ENCODE data around the gene HYAL1.
A peak's percentile ranks its signal among the peaks of the same experiment; 100 is the strongest.

Gene HYAL1

GRCh38 chr3:50270422-50271224 is 32.8 kb downstream of the HYAL1 start:
- peaks cover 18% of the 10 kb centered on the region for H3K27me3 ChIP-seq (ENCODE audit: insufficient read depth, low read length)
- no peak overlapping the region for H3K27ac ChIP-seq (ENCODE audit: low read depth, low read length)
- no peak overlapping the region for H3K4me3 ChIP-seq (ENCODE audit: low read depth, low read length)
- H3K4me1 ChIP-seq (ENCODE audit: control insufficient read depth, insufficient read depth, low read length, unreplicated experiment), result peaks cover 26% of the 10 kb centered on the region
- no peaks in the 10 kb centered on the region for H3K36me3 ChIP-seq (ENCODE audit: insufficient read depth, low read length)
- H3K79me2 ChIP-seq (ENCODE audit: control insufficient read depth, insufficient read depth, low read length, unreplicated experiment), result no peaks in the 10 kb centered on the region
- no peak overlapping the region for H2AFZ ChIP-seq (ENCODE audit: low read length, unreplicated experiment)

- Histone ChIP-seq H3K4me1 (ENCODE audit: control insufficient read depth, insufficient read depth, low read length, unreplicated experiment) (peaks cover 30% of the 10 kb centered on the region), H3K27me3 (ENCODE audit: insufficient read depth, low read length) (peaks cover 14% of the 10 kb centered on the region), H3K4me3 (ENCODE audit: low read depth, low read length) (peak overlapping the region; percentile 39; the same call in 1 of the 2 replicates), H3K36me3 (ENCODE audit: insufficient read depth, low read length) (no peaks in the 10 kb centered on the region), H2AFZ (ENCODE audit: low read length, unreplicated experiment) (no peak overlapping the region), H3K79me2 (ENCODE audit: control insufficient read depth, insufficient read depth, low read length, unreplicated experiment) (no peaks in the 10 kb centered on the region), H3K27ac (ENCODE audit: low read depth, low read length) (no peak overlapping the region)
Measured at GRCh38 chr3:50269977-50270413, 33.4 kb downstream of the HYAL1 start.

DNA sequence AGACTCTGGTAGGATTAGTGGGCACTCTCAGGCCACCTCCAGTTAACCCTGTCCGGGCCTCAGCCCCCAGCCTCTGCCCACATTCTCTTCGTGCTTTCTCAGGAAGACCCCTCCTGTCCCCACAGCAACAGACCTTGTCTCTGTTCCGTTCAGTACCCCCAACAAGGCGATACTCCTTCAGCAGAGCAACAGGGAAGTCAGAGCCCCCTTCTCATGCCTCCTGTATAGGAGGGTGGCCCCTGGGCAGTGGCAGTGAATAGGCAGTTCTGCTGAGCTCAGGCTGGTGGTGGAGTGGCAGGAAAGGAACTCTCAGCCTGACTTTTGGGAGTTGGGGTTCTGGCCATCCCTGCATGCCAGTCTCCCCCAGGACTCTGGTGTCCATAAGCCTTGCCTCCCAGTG is 33.9 kb downstream of the HYAL1 start:
- Histone ChIP-seq H2AFZ (ENCODE audit: low read length, unreplicated experiment) (no peak overlapping the region), H3K79me2 (ENCODE audit: control insufficient read depth, insufficient read depth, low read length, unreplicated experiment) (no peaks in the 10 kb centered on the region), H3K4me3 (ENCODE audit: low read depth, low read length) (peak overlapping the region; percentile 39; the same call in 1 of the 2 replicates), H3K4me1 (ENCODE audit: control insufficient read depth, insufficient read depth, low read length, unreplicated experiment) (peaks cover 36% of the 10 kb centered on the region), H3K27ac (ENCODE audit: low read depth, low read length) (no peak overlapping the region), H3K27me3 (ENCODE audit: insufficient read depth, low read length) (peaks cover 10% of the 10 kb centered on the region), H3K36me3 (ENCODE audit: insufficient read depth, low read length) (no peaks in the 10 kb centered on the region)

GRCh38 chr3:50268703-50269451 is 34.5 kb downstream of the HYAL1 start, which contains the start of gene SEMA3B:
Gene SEMA3B, plus strand, starts transcription at chr3:50269147. Its CDS starts 94 bp downstream, at chr3:50269241.
- Histone ChIP-seq H3K27me3 (ENCODE audit: insufficient read depth, low read length) (peaks cover 7% of the 10 kb centered on the region), H3K27ac (ENCODE audit: low read depth, low read length) (no peak within 1 kb of the TSS), H3K79me2 (ENCODE audit: control insufficient read depth, insufficient read depth, low read length, unreplicated experiment) (no peaks in the 10 kb centered on the region), H3K4me1 (ENCODE audit: control insufficient read depth, insufficient read depth, low read length, unreplicated experiment) (peaks cover 41% of the 10 kb centered on the region), H3K4me3 (ENCODE audit: low read depth, low read length) (peak within 1 kb of the TSS; percentile 39; the same call in 1 of the 2 replicates), H2AFZ (ENCODE audit: low read length, unreplicated experiment) (no peak within 1 kb of the TSS), H3K36me3 (ENCODE audit: insufficient read depth, low read length) (no peaks in the 10 kb centered on the region)

DNA sequence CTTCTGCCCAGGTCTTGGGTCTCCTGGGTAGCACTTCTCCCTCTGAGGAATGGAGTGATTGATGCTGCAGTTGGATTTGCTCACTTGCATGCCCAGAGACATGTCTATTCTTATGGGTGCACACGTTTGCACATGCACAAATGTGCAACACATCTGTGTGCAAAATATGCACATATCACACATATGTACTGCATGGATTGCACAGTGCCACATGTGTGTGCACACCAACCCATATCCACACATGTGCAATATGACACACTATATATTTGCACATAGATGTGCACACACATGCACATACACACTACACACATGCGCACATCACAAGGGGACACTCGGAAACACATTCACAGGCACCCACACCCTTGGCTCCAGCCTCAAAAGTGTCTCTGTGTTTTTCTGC is 35.1 kb downstream of the HYAL1 start:
- no peak overlapping the region for H3K27ac ChIP-seq (ENCODE audit: low read depth, low read length)
- H2AFZ ChIP-seq (ENCODE audit: low read length, unreplicated experiment), result no peak overlapping the region
- peaks cover 45% of the 10 kb centered on the region for H3K4me1 ChIP-seq (ENCODE audit: control insufficient read depth, insufficient read depth, low read length, unreplicated experiment)
- H3K36me3 ChIP-seq (ENCODE audit: insufficient read depth, low read length), result no peaks in the 10 kb centered on the region
- no peak overlapping the region for H3K4me3 ChIP-seq (ENCODE audit: low read depth, low read length)
- H3K79me2 ChIP-seq (ENCODE audit: control insufficient read depth, insufficient read depth, low read length, unreplicated experiment), result no peaks in the 10 kb centered on the region
- H3K27me3 ChIP-seq (ENCODE audit: insufficient read depth, low read length), result 0 out of 2 replicates have a peak, but pooled peaks cover under 1% of the 10 kb centered on the region

DNA sequence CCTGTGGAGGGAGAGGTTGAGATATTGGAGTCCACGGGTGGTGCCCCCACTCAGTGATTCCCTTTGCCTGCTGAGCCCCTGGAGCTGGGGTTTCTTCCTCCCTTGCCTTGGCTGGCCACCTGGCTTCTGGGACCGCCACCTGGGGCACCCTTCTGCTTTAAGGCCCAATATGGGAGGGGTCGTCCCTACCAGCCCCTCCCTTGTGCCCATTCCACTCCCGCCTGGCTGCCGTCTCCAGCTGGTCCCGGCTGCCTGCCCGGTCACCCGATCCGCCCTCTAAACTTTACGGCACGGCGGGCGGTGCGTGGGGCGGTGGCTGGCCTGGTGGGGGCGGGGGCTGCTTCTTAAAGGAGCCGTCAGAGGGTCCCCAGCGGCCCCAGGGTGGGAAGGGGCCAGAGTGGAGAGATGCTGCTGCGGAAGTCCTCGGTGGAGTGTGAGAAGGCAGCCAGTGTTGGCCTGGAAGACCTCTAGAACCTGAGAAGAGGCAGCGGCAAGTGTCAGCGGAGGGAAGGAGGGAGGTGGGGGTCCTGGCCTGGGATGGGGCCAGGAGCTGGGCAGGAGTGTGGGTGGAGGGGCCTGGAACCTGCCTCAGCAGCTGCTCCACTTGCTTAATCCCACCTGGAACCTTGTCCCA is 36.0 kb downstream of the HYAL1 start:
- Histone ChIP-seq H3K27ac (ENCODE audit: low read depth, low read length) (no peak overlapping the region), H3K36me3 (ENCODE audit: insufficient read depth, low read length) (no peaks in the 10 kb centered on the region), H3K79me2 (ENCODE audit: control insufficient read depth, insufficient read depth, low read length, unreplicated experiment) (no peaks in the 10 kb centered on the region), H3K4me1 (ENCODE audit: control insufficient read depth, insufficient read depth, low read length, unreplicated experiment) (peaks cover 45% of the 10 kb centered on the region), H3K27me3 (ENCODE audit: insufficient read depth, low read length) (no peaks in the 10 kb centered on the region), H2AFZ (ENCODE audit: low read length, unreplicated experiment) (no peak overlapping the region), H3K4me3 (ENCODE audit: low read depth, low read length) (peak overlapping the region; percentile 61)

DNA sequence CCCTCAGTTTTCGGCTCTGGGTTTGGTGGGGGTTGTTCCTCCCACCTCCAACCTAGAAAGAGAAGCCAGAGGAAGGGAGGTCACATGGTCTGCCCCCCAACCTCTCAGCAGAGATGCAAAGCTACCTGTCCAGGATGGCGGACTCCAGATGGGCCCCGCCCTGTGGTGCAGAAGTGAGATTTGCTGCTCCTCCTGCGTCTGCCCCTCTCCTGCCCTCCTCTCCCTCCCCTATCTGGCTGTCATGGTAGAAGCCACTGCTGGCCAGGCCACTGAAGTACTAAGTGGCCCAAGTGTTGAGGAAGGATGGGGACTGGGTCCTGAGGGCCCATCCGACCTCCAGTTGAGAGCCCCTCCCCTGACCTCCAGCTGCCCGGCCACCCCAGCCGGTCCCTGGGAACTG is 36.5 kb downstream of the HYAL1 start:
- no peak overlapping the region for H2AFZ ChIP-seq (ENCODE audit: low read length, unreplicated experiment)
- H3K27ac ChIP-seq (ENCODE audit: low read depth, low read length), result no peak overlapping the region
- peak overlapping the region; percentile 61 for H3K4me3 ChIP-seq (ENCODE audit: low read depth, low read length)
- H3K27me3 ChIP-seq (ENCODE audit: insufficient read depth, low read length), result no peaks in the 10 kb centered on the region
- peaks cover 45% of the 10 kb centered on the region for H3K4me1 ChIP-seq (ENCODE audit: control insufficient read depth, insufficient read depth, low read length, unreplicated experiment)
- no peaks in the 10 kb centered on the region for H3K36me3 ChIP-seq (ENCODE audit: insufficient read depth, low read length)
- no peaks in the 10 kb centered on the region for H3K79me2 ChIP-seq (ENCODE audit: control insufficient read depth, insufficient read depth, low read length, unreplicated experiment)

GRCh38 chr3:50266017-50266416 is 37.4 kb downstream of the HYAL1 start:
- Histone ChIP-seq H3K79me2 (ENCODE audit: control insufficient read depth, insufficient read depth, low read length, unreplicated experiment) (no peaks in the 10 kb centered on the region), H3K4me1 (ENCODE audit: control insufficient read depth, insufficient read depth, low read length, unreplicated experiment) (peaks cover 46% of the 10 kb centered on the region), H2AFZ (ENCODE audit: low read length, unreplicated experiment) (no peak overlapping the region), H3K27me3 (ENCODE audit: insufficient read depth, low read length) (no peaks in the 10 kb centered on the region), H3K27ac (ENCODE audit: low read depth, low read length) (no peak overlapping the region), H3K36me3 (ENCODE audit: insufficient read depth, low read length) (no peaks in the 10 kb centered on the region), H3K4me3 (ENCODE audit: low read depth, low read length) (no peak overlapping the region)

DNA sequence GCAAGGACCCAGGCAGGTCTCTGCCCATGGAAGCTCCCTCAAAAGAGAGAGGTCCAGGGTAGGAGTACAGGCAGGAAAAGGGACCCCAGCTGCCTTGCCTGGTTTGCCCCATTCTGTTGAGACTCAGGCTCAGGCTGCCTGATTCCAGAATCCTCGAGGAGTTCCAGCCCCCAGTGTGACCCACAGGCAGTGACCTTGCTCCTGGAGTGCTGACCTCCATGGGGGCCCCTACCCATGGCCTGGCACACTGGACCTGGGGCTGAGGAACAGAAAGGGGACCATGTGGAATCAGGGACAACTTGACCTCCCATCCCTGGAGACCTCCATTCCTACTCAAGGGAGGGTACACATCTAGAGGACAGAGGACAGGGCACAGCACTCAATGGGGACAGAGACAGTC is 37.8 kb downstream of the HYAL1 start:
- Histone ChIP-seq H3K27ac (ENCODE audit: low read depth, low read length) (no peak overlapping the region), H3K4me1 (ENCODE audit: control insufficient read depth, insufficient read depth, low read length, unreplicated experiment) (peaks cover 47% of the 10 kb centered on the region)

GRCh38 chr3:50264964-50265485 is 38.3 kb downstream of the HYAL1 start:
- Histone ChIP-seq H3K36me3 (ENCODE audit: insufficient read depth, low read length) (no peaks in the 10 kb centered on the region), H3K79me2 (ENCODE audit: control insufficient read depth, insufficient read depth, low read length, unreplicated experiment) (no peaks in the 10 kb centered on the region), H3K27me3 (ENCODE audit: insufficient read depth, low read length) (no peaks in the 10 kb centered on the region), H2AFZ (ENCODE audit: low read length, unreplicated experiment) (no peak overlapping the region), H3K4me3 (ENCODE audit: low read depth, low read length) (no peak overlapping the region), H3K27ac (ENCODE audit: low read depth, low read length) (no peak overlapping the region), H3K4me1 (ENCODE audit: control insufficient read depth, insufficient read depth, low read length, unreplicated experiment) (peaks cover 46% of the 10 kb centered on the region)

More for the DNA sequence above, 37.8 kb downstream of the HYAL1 start:
- Histone ChIP-seq H2AFZ (ENCODE audit: low read length, unreplicated experiment) (no peak overlapping the region), H3K36me3 (ENCODE audit: insufficient read depth, low read length) (no peaks in the 10 kb centered on the region), H3K4me3 (ENCODE audit: low read depth, low read length) (no peak overlapping the region), H3K27me3 (ENCODE audit: insufficient read depth, low read length) (no peaks in the 10 kb centered on the region), H3K79me2 (ENCODE audit: control insufficient read depth, insufficient read depth, low read length, unreplicated experiment) (no peaks in the 10 kb centered on the region)
